IPS-NIHi11 (cell line): ENCODE data around the gene DYNLT1.
"Not testable (repeated sequence)": the region's sequence is repeated elsewhere in the genome, so short reads cannot be mapped to it uniquely, and the experiment has no call there.

Experiments
- DNase-seq: peaks from one replicate; pipeline ENCODE4 v3.0.0; 2012; ENCODE audit warnings: mixed read lengths, low spot score

Gene DYNLT1

DNA sequence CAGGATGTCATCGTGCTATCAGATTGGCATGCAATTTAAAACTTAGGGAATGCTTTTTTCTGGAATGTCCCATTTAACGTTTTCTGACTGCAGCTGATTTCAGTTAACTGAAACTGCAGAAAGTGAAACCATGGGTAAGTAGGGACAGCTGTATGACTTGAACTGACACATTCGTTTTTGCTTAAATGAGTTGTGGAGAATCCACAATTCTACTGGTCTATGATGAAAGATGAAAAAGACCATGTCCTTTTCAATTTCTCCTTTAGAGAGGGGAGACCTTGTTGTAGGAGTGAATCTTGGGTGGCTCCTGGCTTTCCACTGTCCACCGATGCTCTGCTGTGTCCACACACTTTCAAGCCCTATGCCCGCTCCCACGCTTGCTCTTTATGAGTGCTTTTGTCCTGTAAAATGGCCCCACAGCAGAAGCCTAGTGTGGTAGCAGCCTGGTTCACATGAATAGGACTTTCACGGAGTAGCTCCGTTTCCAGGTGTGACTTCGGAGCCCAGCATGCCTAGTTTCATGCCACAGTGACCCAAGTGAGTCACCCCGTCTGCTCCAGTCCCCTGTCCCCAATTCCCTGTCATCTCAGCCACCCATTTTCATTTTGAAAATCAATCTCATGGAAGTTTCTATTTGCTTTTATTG lies 21.9 kb downstream of the DYNLT1 start:
- no peak for DNase-seq

DNA sequence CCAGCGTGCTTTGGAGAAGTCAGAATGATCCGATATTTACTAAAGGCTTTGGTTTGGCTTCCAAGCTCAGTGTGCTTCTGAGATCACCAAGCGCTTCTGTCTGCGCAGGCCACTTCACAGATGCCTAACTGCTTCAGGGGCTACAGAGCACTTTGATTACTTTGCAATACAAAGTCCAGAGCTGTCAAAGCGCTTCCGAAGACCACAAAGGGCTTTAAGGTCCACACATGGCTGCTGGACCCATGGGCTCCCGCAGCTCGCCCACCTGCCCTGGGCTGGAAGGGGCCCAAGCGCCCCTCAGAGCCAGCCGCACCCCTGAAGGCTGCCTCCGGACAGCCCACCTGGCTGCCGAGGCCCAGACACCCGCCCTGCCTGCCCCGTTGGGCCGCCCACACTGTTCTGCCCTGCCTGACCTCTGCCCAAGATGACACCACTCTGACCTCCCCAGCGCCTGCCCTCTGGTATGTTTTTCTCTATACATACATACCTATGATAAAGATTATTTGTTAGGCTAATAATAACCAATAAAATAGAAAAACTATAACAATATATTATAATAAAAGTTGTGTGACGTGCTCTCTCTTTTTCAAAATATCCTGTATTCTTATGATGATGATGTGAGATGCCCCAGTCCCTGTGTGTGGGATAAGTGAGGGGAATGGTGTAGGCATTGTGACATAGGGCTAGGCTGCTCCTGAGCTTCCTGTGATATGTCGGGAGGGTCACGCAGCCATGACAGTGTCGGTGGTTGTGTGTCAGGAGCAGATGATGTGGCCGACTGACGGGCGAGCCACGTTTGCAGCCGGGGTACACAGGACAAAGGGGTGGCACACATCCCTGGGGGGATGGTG lies 22.6 kb downstream of the DYNLT1 start:
- no peak for DNase-seq

DNA sequence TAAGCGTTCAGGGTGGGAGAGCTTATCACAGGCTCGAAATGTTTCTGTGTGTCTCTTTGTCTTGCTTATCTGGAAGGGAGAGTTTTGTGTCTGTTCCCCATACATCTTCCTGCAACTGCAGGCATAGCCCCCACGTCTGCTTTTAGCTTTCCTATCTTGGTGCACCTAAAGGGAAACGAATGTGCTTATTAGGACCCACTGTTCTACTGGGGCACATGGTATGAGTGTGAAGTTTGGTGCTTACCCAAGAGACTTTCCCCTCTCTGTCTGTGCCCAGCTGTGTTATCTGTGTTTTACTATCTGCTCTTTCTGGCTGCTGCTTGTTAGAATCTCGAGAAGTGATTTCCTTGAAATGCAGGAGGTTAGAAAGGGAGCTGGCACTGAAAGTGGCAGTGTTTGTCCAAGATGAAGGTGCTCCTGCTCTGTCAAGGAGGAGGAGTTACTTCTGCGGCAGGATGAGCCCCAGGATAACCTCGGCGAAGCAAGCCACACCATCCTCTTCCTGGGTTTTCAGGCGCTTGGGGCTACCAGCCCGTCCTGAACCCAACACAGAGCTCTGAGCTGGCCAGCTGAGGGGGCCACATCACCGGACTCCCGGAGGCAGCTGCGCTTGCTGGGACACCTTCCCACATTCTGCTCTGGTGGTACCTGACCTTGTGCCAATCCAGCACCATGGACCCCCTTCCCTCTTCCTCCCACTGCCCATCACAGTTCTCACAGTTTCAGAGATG lies 23.4 kb downstream of the DYNLT1 start:
- no peak for DNase-seq

DNA sequence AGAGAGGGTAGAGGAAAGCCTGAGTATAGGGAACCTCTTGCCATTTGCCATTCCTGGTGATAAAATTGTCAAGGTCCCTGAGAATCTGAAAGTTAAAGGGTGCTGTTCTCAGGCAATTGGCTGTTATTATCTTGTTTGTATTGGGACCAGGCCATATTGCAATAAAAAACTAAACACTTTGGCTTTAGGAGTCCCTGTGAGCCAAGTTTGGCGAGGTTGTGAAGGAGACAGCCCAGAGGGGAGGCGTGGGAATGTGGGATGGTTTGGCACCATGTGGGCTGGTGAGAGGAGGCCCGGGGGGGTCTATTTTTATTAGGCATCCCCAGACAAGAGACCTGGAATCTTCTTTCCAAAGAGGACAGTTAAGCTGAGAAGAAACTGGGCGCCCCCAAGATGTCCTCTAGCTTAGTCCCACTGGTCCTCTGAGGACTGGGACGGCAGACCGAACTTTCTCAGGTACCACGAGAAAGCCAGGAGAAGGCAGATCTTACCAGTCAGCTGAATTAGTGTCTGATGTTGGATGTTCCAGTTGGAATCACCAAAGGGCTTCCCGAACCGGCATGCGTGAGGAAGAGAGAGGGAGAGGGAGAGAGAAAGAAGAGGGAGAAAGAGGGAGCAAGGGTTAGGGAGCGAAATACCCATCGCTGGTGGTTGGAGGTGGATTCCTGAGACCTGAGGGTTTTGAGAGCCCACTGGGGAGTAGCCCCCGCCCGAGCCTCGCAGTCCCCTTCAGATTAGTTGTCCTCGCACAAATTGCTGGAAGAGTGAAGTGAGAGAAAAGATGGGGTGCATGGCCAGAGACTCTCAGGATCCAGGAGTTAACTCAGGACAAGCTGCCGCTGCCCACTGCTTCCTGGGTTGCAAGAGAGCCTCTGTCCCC lies 24.4 kb downstream of the DYNLT1 start:
- no peak for DNase-seq

DNA sequence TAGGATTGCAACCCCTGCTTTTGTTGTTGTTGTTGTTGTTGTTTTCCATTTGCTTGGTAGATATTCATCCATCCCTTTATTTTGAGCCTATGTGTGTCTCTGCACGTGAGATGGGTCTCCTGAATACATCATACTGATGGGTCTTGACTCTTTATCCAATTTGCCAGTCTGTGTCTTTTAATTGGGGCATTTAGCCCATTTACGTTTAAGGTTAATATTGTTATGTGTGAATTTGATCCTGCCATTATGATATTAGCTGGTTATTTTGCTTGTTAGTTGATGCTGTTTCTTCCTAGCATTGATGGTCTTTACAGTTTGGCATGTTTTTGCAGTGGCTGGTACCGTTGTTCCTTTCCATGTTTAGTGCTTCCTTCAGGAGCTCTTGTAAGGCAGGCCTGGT lies 26.3 kb downstream of the DYNLT1 start:
- not testable (repeated sequence) for DNase-seq

DNA sequence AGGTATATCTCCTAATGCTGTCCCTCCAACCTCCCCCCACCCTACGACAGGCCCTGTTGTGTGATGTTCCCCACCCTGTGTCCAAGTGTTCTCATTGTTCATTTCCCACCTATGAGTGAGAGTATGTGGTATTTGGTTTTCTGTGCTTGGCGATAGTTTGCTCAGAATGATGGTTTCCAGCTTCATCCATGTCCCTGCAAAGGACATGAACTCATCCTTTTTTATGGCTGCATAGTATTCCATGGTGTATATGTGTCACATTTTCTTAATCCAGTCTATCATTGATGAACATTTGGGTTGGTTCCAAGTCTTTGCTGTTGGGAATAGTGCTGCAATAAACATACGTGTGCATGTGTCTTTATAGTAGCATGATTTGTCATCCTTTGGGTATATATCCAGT lies 29.9 kb downstream of the DYNLT1 start:
- not testable (repeated sequence) for DNase-seq

DNA sequence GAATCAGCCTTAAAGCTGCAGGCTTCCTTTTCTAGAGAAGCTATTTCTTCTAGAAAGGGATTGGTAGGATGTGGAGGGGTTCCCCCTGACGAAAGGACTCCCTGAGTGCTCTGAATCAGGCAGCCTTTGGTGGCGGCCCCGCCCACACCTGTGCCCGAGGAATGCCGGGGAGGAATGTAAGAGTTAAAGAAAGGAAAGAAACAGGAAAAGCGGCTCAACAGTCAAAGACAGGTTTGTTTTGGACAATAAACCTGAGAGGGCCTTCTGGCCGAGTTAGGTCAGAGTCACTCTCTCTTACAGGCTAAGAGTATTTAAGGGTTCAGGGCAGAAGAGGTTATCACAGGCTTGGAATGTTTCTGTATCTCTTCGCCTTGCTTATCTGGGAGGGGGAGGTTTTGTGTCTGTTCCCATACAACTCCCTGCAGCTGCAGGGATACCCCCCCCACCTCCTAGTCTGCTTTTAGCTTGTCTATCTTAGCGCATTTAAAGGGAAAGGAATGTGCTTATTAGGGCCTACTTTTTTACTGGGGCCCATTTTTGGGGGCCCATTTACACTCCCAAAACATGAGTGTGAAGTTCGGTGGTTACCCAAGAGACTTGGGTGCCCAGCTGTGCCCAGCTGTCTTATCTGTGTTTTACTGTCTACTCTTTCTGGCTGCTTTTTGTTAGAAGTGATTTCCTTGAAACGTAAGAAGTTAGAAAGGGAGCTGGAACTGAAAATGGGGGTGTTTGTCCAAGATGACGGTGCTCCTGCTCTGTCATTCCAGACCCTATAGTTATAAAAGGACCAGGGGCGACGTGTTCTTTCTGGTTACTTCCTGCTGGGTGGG lies 32.8 kb downstream of the DYNLT1 start:
- peak; percentile 75 for DNase-seq

DNA sequence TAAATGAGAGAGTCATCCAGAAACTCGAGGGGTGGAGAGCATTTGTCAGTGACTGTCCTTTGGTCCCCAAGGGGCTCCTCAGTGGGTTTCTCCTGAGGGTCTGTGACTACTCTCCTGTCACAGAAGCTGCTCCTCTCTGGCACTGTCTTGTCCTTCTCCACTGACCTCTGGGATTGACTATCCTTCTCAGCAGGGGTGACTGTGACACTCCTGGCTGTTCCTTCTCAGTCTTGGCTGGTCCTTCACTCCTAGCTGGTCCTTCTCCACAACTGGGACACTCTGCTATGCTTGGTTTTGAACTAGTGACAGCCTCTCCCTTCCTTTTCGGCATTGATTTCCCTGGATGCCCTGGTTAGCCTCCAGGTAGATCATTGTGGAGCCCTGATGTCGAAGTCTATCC lies 33.5 kb downstream of the DYNLT1 start:
- DNase-seq: no peak

DNA sequence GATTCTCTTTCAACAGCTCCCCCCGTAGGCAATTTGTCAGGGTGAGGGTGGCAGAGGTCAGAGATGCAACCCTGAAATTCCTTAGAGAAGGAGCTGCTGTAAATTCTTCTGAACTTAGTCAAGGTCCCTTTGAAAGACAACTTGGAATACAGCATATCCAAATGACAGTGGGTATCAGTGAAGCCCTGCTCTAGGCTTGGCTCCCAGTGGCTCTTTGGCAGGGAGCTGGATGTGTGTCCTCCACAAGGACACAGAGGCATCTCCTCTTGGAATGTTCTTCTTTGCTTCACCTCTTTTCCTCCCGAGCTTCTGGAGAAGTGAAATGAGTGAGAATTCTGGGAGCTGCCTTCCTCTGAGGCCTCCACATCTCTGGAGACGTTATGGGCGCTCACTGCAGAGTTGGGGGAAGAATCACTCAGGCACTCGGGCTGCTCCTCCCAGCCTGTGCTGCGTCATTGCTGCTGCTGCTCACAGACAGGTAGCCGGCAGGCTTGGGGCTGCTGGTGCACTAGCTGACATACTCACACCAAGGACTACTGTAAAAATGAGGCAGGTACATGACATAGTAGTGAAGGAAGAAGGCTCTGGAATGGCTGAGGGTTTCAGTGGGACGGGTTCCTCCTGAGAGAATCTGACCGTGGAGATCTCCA lies 34.1 kb downstream of the DYNLT1 start:
- DNase-seq: no peak

DNA sequence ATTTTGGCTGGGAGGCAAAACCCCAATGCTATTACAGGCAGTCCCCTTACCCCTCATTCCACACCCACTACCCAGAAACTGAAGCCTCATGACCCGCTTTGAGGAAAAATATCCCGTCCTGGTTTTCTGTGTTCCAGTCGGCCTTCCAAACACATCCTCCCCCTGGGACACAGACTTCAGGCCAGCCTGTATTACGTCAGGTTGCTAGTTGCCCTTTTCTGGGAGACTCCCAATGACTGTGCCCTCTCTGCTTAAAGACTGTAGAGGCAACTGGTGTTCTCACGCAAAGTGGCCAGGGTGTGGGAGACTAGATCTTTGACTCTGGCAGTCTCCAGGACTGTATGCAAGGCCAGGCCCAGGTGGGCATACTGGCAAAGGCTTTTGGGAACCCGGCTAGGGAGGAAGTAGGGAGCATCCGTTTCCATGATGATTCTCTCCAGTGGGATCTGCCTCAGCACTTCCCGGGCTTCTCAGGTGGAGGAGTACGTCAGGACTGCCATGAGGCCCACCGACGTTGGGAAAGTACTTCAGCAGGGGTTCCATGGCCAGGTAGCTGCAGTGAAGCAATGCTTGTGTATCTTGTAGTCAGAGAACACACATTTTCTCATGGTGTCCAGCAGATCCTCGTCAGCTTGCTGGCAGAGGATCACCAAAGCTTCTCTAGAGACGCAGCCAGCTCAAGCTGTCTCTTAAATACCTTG lies 34.9 kb downstream of the DYNLT1 start:
- no peak for DNase-seq

DNA sequence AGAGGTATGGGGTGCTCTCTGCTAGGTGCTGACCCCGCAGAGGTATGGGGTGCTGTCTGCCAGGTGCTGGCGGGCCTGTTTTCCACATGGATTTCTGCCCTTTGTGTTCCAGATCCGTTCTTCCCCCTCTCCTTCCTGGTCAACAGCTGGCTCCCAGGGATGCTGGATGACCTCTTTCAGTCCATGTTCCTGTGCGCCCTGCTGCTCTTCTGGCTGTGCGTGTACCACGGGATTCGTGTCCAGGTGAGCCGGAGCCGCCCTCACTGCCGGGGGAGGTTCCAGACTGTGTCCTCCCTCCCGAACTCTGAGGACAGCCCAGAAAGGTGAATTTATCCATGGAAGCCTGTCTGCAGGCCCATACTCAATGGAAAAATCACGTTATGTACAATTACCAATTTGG lies 36.3 kb downstream of the DYNLT1 start:
- DNase-seq: no peak

DNA sequence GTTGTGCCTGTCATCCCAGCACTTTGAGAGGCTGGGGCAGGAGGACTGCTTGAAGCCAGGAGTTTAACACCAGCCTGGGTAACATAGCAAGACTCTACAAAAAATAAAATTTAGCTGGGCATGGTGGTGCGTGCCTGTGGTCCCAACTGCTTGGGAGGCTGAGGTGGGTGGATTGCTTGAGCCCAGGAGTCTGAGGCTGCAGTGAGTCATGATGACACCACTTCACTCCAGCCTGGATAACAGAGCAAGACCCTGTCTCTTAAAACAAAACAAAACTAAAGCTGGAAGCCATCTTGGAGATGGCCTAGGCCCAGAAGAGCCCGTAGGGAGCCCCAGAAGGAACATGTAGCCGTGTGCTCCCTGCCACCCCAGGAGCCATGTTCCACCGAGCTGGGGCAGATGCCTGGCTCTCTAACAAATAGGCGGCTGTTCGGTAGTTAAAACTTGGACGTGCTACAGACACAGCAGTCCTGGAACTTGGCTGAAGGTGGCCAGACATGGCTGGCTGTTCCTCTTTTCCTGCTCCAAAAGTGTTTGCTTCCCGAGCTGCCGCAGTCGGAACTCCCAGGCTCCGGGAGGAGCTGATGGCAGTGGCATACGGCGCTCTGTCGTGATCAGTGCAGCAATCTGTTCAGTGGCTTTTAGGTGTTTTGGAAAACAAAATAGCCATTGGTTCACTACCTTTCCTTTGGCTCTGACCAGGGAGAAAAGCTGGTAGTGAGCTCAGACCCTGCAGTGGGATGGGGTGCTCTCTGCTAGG lies 37.0 kb downstream of the DYNLT1 start:
- no peak for DNase-seq

DNA sequence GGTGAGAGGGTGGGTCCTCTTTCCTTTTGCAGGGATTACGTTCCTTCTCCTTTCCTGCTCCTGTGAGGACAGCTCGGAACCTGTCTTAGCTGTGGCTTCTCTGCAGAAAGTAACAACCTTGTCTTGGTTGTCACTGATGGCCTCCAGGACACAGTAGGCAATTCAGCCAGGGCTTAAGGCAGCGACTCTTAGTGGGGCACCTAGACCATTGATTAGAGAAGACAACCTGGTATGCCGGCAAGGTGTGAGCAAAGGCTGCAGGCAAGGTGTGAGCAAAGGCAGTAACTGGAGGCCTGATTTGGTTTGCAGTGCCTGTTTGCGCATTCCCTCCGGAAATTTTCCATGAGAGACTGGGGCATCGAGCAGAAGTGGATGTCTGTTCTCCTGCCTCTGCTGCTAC lies 37.6 kb downstream of the DYNLT1 start:
- no peak for DNase-seq

DNA sequence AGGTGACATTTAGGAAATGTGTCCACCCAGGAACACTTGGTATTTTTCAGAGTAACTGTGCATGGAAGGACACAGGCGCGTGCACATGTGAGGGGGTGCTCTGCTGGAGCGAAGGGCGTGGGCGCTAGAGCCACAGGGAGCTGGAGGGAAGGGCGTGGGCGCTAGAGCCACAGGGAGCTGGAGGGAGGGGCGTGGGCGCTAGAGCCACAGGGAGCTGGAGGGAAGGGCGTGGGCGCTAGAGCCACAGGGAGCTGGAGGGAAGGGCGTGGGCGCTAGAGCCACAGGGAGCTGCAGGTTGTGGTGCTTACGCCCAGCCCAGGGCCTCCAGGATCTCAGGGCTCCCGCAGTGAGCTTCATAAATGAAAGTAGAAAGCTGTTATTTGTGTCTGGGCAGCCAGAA lies 38.5 kb downstream of the DYNLT1 start:
- DNase-seq: not testable (repeated sequence)

DNA sequence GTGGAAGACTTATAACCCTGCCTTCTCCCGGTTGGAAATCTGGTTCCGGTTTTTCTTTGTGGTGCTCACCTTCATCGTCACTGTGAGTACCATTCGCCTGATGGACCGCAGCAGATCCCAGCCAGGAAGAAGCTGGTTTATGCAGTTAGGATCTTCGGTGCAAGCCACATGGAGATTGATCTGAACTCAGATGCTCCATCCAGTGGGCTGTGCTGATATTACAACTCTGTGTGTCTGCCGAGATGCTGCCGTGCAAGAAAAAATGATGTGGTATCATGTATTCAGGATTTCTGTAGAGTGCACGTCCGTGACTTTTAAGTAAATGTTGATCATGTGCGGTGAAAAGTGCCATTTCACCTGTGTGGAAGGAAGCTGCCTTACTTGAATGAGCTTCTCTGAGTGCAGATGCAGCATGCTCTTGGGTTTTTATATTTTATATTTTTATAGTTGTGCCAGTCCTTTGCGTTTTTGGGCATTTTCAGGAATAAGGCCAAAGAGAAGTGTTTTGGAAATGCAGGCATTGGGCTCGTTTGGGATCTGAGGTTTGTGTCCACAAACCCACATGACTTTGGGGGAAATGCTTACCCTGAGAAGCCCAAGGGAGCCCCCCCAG lies 39.2 kb downstream of the DYNLT1 start:
- DNase-seq: peak; percentile 82

DNA sequence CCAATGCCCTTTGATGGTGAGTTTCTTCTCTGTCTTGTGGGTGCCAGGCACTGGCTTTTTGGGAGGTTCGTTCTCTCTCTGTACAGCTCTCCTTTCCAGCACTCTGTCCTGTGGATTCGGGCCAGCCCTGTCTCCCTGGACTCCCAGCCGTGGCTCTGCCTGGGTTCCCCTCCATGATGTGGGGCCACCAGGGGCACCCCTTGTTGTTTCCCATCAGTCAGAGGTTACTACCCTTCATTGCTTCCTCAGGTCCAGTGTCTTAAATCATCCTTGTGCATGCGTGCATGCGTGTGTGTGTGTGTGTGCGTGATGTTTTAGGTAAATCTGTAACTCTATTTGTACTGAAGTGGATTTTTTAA lies 40.5 kb downstream of the DYNLT1 start:
- DNase-seq: no peak

DNA sequence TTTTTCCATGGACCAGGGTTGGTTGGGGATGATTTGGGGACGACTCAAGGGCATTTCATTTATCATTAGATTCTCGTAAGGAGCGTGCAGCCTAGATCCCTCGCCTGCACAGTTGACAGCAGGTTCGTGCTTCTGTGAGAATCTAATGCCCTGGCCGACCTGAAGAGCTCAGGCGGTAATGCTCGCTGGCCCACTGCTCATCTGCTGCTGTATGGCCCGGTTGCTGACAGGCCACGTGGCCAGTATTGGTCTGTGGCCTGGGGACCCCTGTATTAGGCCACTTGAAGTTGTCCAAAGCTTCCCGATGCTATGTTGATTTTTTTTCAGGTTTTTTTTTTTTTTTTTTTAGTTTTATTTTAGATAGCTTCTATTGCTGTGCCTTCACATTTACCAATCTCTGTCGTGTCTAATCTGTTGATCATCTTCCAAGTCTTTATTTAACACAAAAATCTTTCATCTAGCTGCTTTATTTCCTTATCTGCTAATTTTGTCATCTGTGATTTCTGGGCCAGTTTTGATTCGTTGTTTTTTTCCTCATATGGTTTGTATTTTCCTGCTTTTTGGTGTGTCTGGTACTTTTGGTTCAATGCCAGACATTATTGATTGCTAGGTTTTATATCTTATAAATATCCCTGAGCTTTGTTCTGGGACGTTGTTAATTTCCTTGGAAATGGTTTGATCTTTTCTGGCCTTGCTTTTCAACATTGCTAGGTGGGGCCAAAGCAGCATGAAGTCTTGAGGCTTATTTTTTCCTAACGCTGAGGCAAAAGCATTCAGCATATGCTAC lies 41.1 kb downstream of the DYNLT1 start:
- DNase-seq: no peak

DNA sequence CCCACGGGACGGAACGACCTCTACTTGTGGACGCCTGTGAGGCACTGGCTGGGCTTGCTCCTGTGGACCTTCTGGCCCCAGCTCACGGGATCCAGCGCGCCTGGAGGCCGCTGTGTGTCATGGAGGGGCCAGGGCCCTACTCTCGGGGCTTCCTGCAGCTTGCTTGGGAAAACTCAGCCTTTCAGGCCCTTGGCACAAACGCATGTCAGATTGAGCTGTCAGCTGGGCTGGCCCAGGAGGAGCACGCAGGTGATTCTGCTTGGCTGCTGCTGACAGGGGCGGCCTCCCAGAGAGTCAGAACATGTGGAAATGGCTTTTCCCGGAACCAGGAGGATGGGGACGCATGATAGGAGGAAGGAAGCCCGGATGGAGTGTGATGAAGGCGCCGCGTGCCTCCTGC lies 44.9 kb downstream of the DYNLT1 start:
- no peak for DNase-seq
